CD4-positive, alpha-beta T cell treated with Interleukin-6 for 4 hours (primary cell): ENCODE results near the gene SMG9.

Experiments used
- DNase-seq: peaks from one replicate; pipeline ENCODE4 v3.0.0-alpha.2; 2020; ENCODE audit warnings: mixed read lengths

Gene SMG9

DNA sequence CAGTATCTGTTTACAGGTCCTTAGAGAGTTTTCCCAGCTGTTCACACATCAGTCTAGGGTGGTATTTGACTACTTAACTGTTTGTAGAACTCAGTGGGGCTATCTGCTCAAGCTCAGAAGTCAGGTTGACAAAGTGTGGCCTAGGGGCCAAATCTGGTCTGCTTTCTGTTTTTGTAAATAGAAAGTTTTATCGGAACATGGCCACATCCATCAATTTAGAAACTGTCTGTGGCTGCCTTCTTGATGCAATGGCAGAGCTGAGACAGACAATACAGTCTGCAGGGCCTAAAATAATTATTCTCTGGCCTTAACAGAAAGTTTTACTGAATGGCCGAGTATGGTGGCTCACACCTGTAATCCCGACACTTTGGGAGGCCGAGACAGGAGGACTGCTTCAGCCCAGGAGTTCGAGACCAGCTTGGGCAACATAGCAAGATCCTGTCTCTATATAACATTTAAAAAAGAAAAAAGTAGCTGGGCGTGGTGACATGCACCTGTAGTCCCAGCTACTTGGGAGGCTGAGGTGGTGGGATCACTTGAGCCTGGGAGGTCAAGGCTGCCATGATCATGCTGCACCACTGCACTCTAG, 2.4 kb downstream of the SMG9 start:
- DNase-seq, result no peak

DNA sequence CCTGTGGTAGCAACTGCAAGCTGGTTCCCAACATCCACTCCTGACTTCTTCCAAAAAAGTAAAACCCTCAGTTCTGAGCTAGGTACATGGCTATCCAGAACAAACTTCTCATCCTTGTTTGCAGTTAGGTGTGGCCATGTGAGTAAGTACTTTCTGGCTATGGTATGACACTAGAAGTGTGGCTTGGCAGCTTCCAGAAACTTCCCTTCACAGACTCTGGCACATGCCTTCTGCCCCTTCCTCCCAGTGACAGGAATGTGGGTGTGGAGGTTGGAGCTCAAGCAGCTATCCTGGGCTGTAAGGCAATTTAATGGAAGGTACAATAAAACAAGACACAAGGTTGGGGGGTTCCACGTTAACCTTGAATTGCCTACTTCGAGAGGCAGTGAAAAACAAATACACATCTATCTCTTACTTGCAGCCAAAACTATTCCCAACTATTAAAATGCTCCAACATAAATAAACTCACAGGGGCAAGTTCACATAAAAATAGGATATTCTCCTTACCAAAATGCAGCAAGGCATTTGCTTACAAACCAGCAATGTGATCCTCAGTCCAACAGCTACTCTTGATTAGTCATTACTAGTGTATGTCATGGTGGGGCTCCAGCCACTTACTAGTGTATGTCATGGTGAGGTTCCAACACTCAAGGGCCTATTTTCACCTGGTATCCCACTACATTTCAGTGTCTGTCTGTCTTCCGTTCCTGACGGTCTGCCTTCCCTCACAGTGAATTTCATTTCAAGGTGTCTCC, 3.1 kb downstream of the SMG9 start:
- no peak for DNase-seq

- no peak for DNase-seq
Measured at GRCh38 chr19:43749898-43750297, 4.9 kb downstream of the SMG9 start.

GRCh38 chr19:43749152-43749551, 5.6 kb downstream of the SMG9 start:
- no peak for DNase-seq

DNA sequence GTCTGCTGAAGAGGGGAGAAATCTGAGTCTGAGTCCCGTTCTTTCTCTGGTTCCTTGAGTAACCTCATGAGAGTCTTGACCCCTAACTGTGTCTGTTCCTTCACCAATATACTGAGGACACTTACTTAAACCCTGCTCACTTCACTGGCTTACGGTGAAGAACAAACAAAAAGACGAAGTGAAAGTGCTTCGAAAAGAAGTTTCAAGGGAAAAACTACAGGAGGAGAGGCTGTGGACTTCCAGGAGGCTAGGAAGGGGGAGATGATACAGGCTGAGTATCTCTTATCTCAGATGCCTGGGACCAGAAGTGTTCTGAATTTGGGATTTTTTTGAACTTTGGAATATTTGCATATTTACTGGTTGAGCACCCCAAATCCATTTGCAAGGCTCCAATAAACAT, 6.1 kb downstream of the SMG9 start:
- DNase-seq, result no peak

GRCh38 chr19:43748205-43748594, 6.6 kb downstream of the SMG9 start:
- DNase-seq, result no peak

GRCh38 chr19:43747557-43748204, 7.1 kb downstream of the SMG9 start:
- DNase-seq, result no peak

GRCh38 chr19:43743059-43743458, 11.7 kb downstream of the SMG9 start:
- DNase-seq, result no peak

- DNase-seq, result no peak
Measured at GRCh38 chr19:43741075-43741825, 13.5 kb downstream of the SMG9 start.

- no peak for DNase-seq
Measured at GRCh38 chr19:43739439-43740235, 15.1 kb downstream of the SMG9 start.

GRCh38 chr19:43738780-43739211, 16.0 kb downstream of the SMG9 start:
- no peak for DNase-seq

GRCh38 chr19:43735957-43736356, 18.8 kb downstream of the SMG9 start:
- no peak for DNase-seq

GRCh38 chr19:43735013-43735412, 19.7 kb downstream of the SMG9 start:
- DNase-seq, result no peak

DNA sequence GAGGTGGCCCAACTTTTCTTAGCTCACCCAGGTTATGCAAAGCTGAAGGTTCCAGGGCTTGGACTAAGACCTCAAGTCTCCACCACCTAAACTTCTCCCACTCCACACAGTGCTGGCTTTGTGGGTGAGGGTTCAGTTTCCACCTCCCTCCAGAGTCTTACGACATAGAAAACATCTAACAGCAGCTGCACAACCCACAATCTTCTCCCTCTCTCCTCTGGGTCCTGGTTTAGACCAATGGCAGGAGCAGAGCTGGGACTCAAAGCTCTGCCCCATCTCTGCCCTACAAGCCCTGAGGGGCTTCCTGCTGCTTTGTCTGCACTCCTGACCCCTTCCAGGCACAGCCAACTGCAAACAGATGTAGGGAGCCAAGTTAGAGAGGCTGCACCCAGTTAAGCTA, 22.9 kb downstream of the SMG9 start:
- no peak for DNase-seq

DNA sequence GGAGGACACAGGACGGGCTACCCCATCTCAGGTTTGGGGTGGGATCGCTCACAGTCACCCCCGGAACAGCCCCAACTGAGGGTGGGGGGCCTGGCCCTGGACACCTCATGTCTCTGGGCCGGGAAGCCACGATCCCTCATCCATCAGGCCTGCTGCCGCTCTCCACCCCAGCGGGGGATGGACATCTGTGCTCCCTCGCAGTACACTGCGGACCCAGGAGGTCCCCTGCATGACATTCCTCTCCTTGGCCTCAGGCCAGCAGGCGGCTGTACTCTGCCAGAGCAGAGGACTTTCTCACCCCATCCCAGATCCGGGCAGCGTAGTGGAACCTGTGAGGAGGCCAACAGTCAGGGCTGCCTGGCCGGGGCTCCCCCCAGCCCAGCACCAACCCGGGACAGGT, 23.4 kb downstream of the SMG9 start:
- no peak for DNase-seq

DNA sequence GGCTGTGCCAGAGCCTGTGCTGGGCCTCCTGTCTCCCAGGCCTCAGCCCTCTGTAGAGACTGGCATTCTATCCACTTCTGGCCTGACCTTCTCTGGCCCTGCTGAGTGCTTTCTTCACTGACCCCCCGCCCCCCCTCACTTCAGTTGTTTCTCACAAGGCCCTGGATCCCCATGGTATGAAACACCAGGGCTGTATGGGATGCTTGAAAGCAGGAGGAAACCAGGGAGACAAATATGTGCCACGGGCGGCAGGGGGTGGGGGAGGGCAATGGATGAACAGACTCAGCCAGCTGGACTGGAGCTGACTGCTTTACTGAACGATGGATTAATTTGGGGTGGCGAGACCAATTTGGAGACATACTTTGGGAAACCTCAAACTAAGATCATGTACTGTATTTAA, 24.8 kb downstream of the SMG9 start:
- DNase-seq, result no peak

DNA sequence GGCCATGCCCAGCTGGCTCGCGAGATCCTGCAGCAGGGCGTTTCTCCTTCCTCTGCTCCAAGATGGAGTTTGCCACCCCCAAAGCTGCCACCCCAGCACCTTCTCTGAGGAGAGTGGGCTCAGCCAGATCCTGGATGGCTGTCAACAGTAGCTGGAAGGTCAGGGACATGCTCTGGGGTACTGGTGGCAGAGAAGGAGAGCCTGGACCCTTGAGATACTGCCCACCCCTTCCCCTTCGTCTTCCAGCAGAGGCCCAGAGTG, 27.2 kb downstream of the SMG9 start:
- no peak for DNase-seq

GRCh38 chr19:43726736-43727592, 27.8 kb downstream of the SMG9 start:
- DNase-seq, result no peak

DNA sequence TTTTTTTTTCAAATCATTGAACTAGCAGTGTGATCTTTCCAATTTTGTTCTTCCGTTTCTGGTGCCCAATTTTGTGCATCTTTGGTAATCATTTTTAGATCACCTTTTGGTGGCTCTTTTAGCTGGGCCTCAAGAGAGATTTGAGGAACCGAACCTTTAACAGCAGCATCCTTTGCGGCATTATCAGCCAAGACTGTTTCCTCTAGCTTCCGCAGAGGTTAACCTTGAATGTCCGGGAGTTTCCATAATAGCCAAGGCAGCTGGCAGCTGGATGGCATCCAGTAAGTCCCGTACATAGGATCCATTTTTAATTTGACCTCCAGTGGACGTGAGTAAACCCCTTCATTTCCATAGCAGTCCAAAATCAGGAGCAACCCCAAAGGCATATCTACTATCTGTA, 29.3 kb downstream of the SMG9 start:
- no peak for DNase-seq

DNA sequence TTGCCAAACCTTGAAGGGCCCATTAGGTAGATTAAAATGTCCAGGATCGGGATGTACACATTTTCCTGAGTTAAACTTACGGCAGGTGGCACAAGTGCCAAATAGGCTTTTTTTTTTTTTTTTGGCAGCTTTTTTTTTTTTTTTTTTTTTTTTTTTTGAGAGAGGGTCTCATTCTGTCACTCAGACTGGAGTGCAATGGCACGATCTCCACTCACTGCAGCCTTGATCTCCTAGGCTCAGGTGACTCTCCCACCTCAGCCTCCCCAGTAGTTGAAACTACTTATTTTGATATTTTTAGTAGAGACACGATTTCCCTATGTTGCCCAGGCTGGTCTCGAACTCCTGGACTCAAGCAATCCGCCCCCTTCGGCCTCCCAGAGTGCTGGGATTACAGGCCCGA, 29.9 kb downstream of the SMG9 start:
- DNase-seq, result no peak

- no peak for DNase-seq
Measured at GRCh38 chr19:43723588-43723987, 31.2 kb downstream of the SMG9 start.

- DNase-seq, result no peak
Measured at GRCh38 chr19:43721469-43722048, 33.2 kb downstream of the SMG9 start.
